Lower lobe of right lung (tissue), 2 donors: Measurements from ENCODE around the gene BCLAF3. TPM values are rescaled to one million over a fixed set of nuclear protein-coding genes. Genes with fewer than 3 reads are reported as not detected.

Source experiments
- ATAC-seq, 2 donors: fragments of 200-7000 bp; cut with Tn5 transposase; one replicate each; pipeline ENCODE4 v1.9.1; 2020 to 2022; ENCODE audit warnings: mild to moderate bottlenecking in 2 of 2, moderate library complexity in 2 of 2
- DNase-seq: peaks from one replicate; pipeline ENCODE4 v3.0.0-alpha.2; 2020
- H3K27ac ChIP-seq: fragments of 200-600 bp; one replicate; pipeline ENCODE4 v1.8.0; 2022
- H3K27me3 ChIP-seq: fragments of 200-600 bp; one replicate; pipeline ENCODE4 v1.8.0; 2022; ENCODE audit warnings: low read depth
- H3K36me3 ChIP-seq: fragments of 200-600 bp; one replicate; pipeline ENCODE4 v1.8.0; 2022; ENCODE audit warnings: mild to moderate bottlenecking
- H3K4me1 ChIP-seq: fragments of 200-600 bp; one replicate; pipeline ENCODE4 v1.8.0; 2022
- H3K4me3 ChIP-seq: fragments of 200-600 bp; one replicate; pipeline ENCODE4 v1.8.0; 2022; ENCODE audit warnings: mild to moderate bottlenecking
- H3K9me3 ChIP-seq: fragments of 200-600 bp; one replicate; pipeline ENCODE4 v1.8.0; 2022
- intact Hi-C: fragments of 100-400 bp; cut with DNase I; formaldehyde crosslinking; loops from one replicate; pipeline ENCODE4 v1.11.0; 2022
- total RNA-seq: library from RNA; stranded (reverse); fragmentation: NEBNext Ultra II Directional; extraction: Animal tissue kit (Norgen Biotek cat#: 25700); gene quantifications from one replicate; pipeline ENCODE4 v1.2.1, GENCODE V29; 2021
- TF ChIP-seq, protein P1 (sequence below): fragments of 200-600 bp; IDR thresholded peaks from one replicate; pipeline ENCODE4 v1.8.0; 2022; ENCODE audit warnings: antibody characterized with exemption, mild to moderate bottlenecking
- donor health status: DM: no; HTN: yes; CAD: no; lungs with severe emphysema.

Gene BCLAF3
- total RNA-seq, 1 donor from 2014 or later: 13.1 TPM

DNA sequence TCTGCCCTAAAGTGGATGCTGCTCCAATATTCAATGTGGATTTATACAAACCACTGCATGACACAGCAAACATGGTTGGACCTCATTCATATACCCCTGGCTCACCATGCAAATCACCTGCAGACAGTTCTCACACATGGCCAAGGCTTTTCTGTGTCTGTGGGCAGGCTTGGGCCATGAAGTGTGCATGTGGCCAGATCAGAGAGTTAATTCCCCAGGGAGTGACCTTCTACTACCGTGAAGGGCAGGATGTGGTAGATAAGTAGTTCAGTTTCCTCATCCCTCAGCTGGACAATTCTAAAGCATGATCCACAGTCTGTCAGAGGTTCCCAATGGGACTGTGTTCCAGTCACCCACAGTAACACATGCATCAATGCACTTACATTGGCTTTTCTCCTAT lies 24.6 kb upstream of the BCLAF3 start:
- H3K4me1 ChIP-seq: no peaks in the 10 kb centered on the region
- ATAC-seq (no peak), DNase-seq (no peak)
- no peaks in the 10 kb centered on the region for H3K9me3 ChIP-seq
- H3K36me3 ChIP-seq: no peaks in the 10 kb centered on the region
- intact Hi-C loops: no loop called here
- TF ChIP-seq, protein P1, sequence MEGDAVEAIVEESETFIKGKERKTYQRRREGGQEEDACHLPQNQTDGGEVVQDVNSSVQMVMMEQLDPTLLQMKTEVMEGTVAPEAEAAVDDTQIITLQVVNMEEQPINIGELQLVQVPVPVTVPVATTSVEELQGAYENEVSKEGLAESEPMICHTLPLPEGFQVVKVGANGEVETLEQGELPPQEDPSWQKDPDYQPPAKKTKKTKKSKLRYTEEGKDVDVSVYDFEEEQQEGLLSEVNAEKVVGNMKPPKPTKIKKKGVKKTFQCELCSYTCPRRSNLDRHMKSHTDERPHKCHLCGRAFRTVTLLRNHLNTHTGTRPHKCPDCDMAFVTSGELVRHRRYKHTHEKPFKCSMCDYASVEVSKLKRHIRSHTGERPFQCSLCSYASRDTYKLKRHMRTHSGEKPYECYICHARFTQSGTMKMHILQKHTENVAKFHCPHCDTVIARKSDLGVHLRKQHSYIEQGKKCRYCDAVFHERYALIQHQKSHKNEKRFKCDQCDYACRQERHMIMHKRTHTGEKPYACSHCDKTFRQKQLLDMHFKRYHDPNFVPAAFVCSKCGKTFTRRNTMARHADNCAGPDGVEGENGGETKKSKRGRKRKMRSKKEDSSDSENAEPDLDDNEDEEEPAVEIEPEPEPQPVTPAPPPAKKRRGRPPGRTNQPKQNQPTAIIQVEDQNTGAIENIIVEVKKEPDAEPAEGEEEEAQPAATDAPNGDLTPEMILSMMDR: no peak
- H3K27ac ChIP-seq: no peak overlapping the region
- H3K27me3 ChIP-seq: no peaks in the 10 kb centered on the region
- H3K4me3 ChIP-seq: no peak overlapping the region

GRCh38 chrX:20011608-20012007 lies 20.7 kb upstream of the BCLAF3 start:
- intact Hi-C loops: no loop called here
- H3K9me3 ChIP-seq: no peaks in the 10 kb centered on the region
- TF ChIP-seq, protein P1: no peak
- ATAC-seq (no peak), DNase-seq (no peak)
- no peaks in the 10 kb centered on the region for H3K4me1 ChIP-seq
- no peak overlapping the region for H3K4me3 ChIP-seq
- no peaks in the 10 kb centered on the region for H3K27me3 ChIP-seq
- no peak overlapping the region for H3K27ac ChIP-seq
- H3K36me3 ChIP-seq: no peaks in the 10 kb centered on the region

GRCh38 chrX:20007962-20008622 lies 17.2 kb upstream of the BCLAF3 start:
- TF ChIP-seq, protein P1: no peak

DNA sequence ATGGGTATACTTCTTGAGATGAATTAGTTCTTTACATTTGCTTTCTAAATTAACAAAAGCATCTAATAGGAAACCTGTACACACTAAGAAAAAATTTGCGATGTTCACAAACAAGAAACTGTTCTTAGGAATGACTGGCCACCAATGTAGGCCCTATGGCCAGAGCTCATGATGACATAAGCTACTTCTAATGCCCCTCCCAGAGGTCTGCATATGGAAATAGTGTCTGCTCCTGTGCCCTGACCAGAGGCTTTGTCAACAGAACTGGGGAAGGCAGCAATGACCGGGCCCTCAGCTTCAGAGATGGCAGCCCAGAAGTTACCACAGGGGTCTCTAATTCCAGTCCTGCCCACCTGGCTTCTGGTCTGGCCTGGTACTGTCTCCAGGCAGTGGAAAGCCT lies 15.0 kb upstream of the BCLAF3 start:
- no peaks in the 10 kb centered on the region for H3K27me3 ChIP-seq
- TF ChIP-seq, protein P1: no peak
- no peaks in the 10 kb centered on the region for H3K4me1 ChIP-seq
- ATAC-seq (no peak), DNase-seq (no peak)
- no peak overlapping the region for H3K27ac ChIP-seq
- no peaks in the 10 kb centered on the region for H3K9me3 ChIP-seq
- intact Hi-C loops: no loop called here
- no peaks in the 10 kb centered on the region for H3K36me3 ChIP-seq
- no peak overlapping the region for H3K4me3 ChIP-seq

More at GRCh38 chrX:20007962-20008622, 17.2 kb upstream of the BCLAF3 start:
- DNase-seq: no peak
- Histone ChIP-seq H3K27me3 (no peaks in the 10 kb centered on the region), H3K36me3 (no peaks in the 10 kb centered on the region), H3K27ac (no peak overlapping the region), H3K4me3 (no peak overlapping the region), H3K9me3 (no peaks in the 10 kb centered on the region), H3K4me1 (no peaks in the 10 kb centered on the region)
- intact Hi-C loops: no loop called here
- ATAC-seq: no peak

- H3K27ac ChIP-seq: no peak overlapping the region
- TF ChIP-seq, protein P1: no peak
- no peaks in the 10 kb centered on the region for H3K4me1 ChIP-seq
- no peak overlapping the region for H3K4me3 ChIP-seq
- DNase-seq (no peak), ATAC-seq (no peak)
- no peaks in the 10 kb centered on the region for H3K36me3 ChIP-seq
- H3K27me3 ChIP-seq: no peaks in the 10 kb centered on the region
- intact Hi-C loops: no loop called here
- no peaks in the 10 kb centered on the region for H3K9me3 ChIP-seq
Observed at GRCh38 chrX:20001588-20001987, 10.7 kb upstream of the BCLAF3 start.
